ENCODE data around the gene KDELR3.

KDELR3 gene

DNA sequence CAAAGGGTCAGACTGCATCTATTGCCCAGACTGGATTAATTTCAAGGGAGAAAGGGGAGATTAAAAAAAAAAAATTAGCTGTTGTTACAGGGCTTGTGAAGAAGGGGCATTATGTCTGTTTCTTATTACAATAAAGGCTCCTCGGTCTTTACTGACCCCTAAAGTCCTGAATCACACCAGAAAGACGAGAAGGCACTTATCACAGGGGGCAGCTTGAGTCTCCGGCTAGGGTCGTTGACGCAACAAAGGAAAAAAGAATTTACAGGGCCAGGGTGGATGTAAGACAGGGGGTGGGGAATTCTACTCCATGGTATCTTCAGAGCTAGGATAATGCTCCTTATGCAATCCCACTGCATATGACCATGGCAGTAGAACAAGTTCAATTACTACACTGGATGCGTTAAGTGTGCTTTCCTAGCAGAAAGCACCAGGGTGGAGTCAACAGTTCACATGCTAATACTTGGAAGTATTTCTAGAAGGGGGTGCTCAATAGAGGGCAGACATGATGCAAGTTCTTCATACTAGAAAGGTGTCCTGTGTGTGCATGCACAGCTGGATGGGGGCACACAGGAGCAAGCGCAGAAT, 21.8 kb downstream of the KDELR3 start:
- Histone ChIP-seq H3K9me3 (ENCODE audit: control insufficient read depth, insufficient read depth, low read depth, low read length) (no peaks in the 10 kb centered on the region), H3K4me1 (ENCODE audit: control insufficient read depth, insufficient read depth, low read length) (no peaks in the 10 kb centered on the region), H3K27ac (ENCODE audit: extremely low read depth, low read depth, low read length) (no peak overlapping the region), H3K4me3 (ENCODE audit: low read depth, low read length) (no peak overlapping the region), H3K36me3 (ENCODE audit: control insufficient read depth in 2 of 2, insufficient read depth in 1 of 2, low read length in 2 of 2) (peaks cover 94 to 98% of the 10 kb centered on the region in 2 experiments)
- no peak for TF ChIP-seq ZNF792 (tag by site-specific recombination; IDR thresholded peaks at IDR 0.05)
- no peak for TF ChIP-seq ZNF174 (tag by site-specific recombination; IDR thresholded peaks at IDR 0.05)
- TF ChIP-seq HOXA7 (CRISPR knock-in tag; IDR thresholded peaks at IDR 0.05; ENCODE audit: borderline replicate concordance) = no peak
- TF ChIP-seq BCL11B (tag by site-specific recombination; IDR thresholded peaks at IDR 0.05; ENCODE audit: low read depth) = no peak
- TF ChIP-seq ZFP41 (tag by site-specific recombination; IDR thresholded peaks at IDR 0.05; ENCODE audit: borderline replicate concordance) = no peak
- no peak for TF ChIP-seq KLF10 (tag by site-specific recombination; IDR thresholded peaks at IDR 0.05)
- TF ChIP-seq ZNF558 (tag by site-specific recombination; IDR thresholded peaks at IDR 0.05) = no peak
- TF ChIP-seq TCF7L2 (IDR thresholded peaks at IDR 0.05; ENCODE audit: borderline replicate concordance, low read depth, low read length) = no peak
- no peak for TF ChIP-seq ZNF776 (tag by site-specific recombination; IDR thresholded peaks at IDR 0.05; ENCODE audit: borderline replicate concordance)
- no peak for TF ChIP-seq ZNF791 (tag by site-specific recombination; IDR thresholded peaks at IDR 0.05)
- no peak for TF ChIP-seq ZNF670 (tag by site-specific recombination; IDR thresholded peaks at IDR 0.05; ENCODE audit: low read depth)
- TF ChIP-seq, protein P1, sequence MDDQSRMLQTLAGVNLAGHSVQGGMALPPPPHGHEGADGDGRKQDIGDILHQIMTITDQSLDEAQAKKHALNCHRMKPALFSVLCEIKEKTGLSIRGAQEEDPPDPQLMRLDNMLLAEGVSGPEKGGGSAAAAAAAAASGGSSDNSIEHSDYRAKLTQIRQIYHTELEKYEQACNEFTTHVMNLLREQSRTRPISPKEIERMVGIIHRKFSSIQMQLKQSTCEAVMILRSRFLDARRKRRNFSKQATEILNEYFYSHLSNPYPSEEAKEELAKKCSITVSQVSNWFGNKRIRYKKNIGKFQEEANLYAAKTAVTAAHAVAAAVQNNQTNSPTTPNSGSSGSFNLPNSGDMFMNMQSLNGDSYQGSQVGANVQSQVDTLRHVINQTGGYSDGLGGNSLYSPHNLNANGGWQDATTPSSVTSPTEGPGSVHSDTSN (CRISPR knock-in tag; IDR thresholded peaks at IDR 0.05) = no peak
- ChIA-PET CTCF (interaction anchor here (1.1 kb wide), 1 partner anchor 55 kb away, joined by 3 read pairs; no protein-coding TSS in a partner anchor), POLR2A (interaction anchor here (0.8 to 1.7 kb wide), 6 partner anchors 8 to 223 kb away, joined by 3 to 7 read pairs (median 3); no protein-coding TSS in a partner anchor)

DNA sequence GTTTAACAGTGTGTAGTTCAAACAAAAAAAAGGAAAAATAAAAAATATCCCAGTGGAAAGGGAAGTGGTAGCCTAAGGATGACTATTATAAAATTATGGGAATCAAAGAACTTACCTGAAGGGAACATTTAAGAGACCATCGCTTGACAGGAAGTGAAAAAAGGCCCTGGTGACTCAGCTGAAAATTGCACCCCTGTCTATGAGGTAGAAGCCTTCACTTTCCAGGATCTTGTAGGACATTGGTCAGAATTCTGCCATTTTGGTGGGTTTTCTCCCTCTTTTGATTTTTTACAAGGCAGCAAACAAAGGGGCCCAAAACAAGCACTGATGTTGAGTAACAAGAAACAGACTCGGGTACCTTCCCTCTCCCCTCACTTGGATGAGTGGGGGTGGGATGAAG, 22.6 kb downstream of the KDELR3 start:
- POLR2A ChIA-PET = interaction anchor here (0.9 to 2.7 kb wide), 6 partner anchors 8 to 112 kb away, joined by 3 to 19 read pairs (median 4); no protein-coding TSS in a partner anchor
- CTCF ChIA-PET = interaction anchor here (0.7 to 1.7 kb wide), 3 partner anchors 11 to 55 kb away, joined by 3 to 4 read pairs (median 3); no protein-coding TSS in a partner anchor
- H3K27ac ChIP-seq (ENCODE audit: extremely low read depth, low read depth, low read length) = no peak overlapping the region

DNA sequence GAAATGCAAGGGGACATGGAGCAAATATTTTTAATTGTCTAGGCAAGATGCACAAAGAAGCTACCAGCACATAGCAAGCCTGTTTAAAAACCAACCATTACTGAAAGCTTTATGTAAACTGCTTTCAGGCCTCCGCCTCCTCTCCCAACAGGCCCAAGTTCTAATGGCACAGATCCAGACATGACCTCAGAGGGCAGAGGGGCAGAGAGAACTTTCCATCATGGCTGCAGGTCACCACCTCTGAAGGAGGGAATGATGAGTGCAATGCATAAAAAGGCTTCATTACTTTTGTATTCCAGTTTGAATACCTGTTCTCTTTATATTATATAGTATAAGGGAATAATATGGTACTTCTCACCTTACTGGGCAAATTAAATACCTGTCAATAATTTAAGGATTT, 23.0 kb downstream of the KDELR3 start:
- H3K36me3 ChIP-seq (ENCODE audit: control insufficient read depth in 2 of 2, insufficient read depth in 1 of 2, low read length in 2 of 2) = peaks cover 96 to 100% of the 10 kb centered on the region in 2 experiments
- TF ChIP-seq ZNF366 (tag by site-specific recombination; conservative IDR thresholded peaks at IDR 0.05) = peak; percentile 68
- TF ChIP-seq, protein P2, sequence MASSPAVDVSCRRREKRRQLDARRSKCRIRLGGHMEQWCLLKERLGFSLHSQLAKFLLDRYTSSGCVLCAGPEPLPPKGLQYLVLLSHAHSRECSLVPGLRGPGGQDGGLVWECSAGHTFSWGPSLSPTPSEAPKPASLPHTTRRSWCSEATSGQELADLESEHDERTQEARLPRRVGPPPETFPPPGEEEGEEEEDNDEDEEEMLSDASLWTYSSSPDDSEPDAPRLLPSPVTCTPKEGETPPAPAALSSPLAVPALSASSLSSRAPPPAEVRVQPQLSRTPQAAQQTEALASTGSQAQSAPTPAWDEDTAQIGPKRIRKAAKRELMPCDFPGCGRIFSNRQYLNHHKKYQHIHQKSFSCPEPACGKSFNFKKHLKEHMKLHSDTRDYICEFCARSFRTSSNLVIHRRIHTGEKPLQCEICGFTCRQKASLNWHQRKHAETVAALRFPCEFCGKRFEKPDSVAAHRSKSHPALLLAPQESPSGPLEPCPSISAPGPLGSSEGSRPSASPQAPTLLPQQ (tag by site-specific recombination; IDR thresholded peaks at IDR 0.05) = no peak
- TF ChIP-seq ZNF324 (tag by site-specific recombination; IDR thresholded peaks at IDR 0.05) = no peak
- TF ChIP-seq SP7 (tag by site-specific recombination; IDR thresholded peaks at IDR 0.05) = 0 out of 2 replicates have a peak, but pooled peaks have one; percentile 19
- ChIA-PET POLR2A (interaction anchor here (0.9 to 2.7 kb wide), 6 partner anchors 7 to 111 kb away, joined by 3 to 19 read pairs (median 4); no protein-coding TSS in a partner anchor), CTCF (interaction anchor here (1.7 to 3.0 kb wide), 2 partner anchors 11 to 80 kb away, joined by 4 to 10 read pairs; no protein-coding TSS in a partner anchor)
- H3K9me3 ChIP-seq (ENCODE audit: control insufficient read depth, insufficient read depth, low read depth, low read length) = no peaks in the 10 kb centered on the region
- no peak overlapping the region for H3K27ac ChIP-seq (ENCODE audit: extremely low read depth, low read depth, low read length)
- H3K4me1 ChIP-seq (ENCODE audit: control insufficient read depth, insufficient read depth, low read length) = no peaks in the 10 kb centered on the region
- no peak overlapping the region for H3K4me3 ChIP-seq (ENCODE audit: low read depth, low read length)

More for the DNA sequence above, 22.6 kb downstream of the KDELR3 start:
- TF ChIP-seq ZNF610 (tag by site-specific recombination; IDR thresholded peaks at IDR 0.05; ENCODE audit: borderline replicate concordance) (no peak), ZNF214 (tag by site-specific recombination; IDR thresholded peaks at IDR 0.05; ENCODE audit: borderline replicate concordance) (0 out of 2 replicates have a peak, but pooled peaks have one; percentile 5)
- no peaks in the 10 kb centered on the region for H3K4me1 ChIP-seq (ENCODE audit: control insufficient read depth, insufficient read depth, low read length)
- peaks cover 96 to 99% of the 10 kb centered on the region in 2 experiments for H3K36me3 ChIP-seq (ENCODE audit: control insufficient read depth in 2 of 2, insufficient read depth in 1 of 2, low read length in 2 of 2)
- H3K9me3 ChIP-seq (ENCODE audit: control insufficient read depth, insufficient read depth, low read depth, low read length) = no peaks in the 10 kb centered on the region
- H3K4me3 ChIP-seq (ENCODE audit: low read depth, low read length) = no peak overlapping the region

Data from HEK293 (cell line).